HCT116 (cell line): ENCODE results near the gene ALDH1A2. TPM values are rescaled to one million over a fixed set of nuclear protein-coding genes. Genes with fewer than 3 reads are reported as not detected.

Experiments used
- ATAC-seq: fragments of 200-7000 bp; cut with Tn5 transposase; 2 replicates; pipeline ENCODE4 v1.9.1; 2020; ENCODE audit warnings: mild to moderate bottlenecking, moderate library complexity
- BruUV-seq: library from RNA; stranded (reverse); fragments of 400-500 nt; replicated peaks from 2 replicates; lab custom pipeline; 2021; lab: Mats Ljungman, UMichigan
- CTCF ChIA-PET: fragments of 300-600 bp; sonication (Branson Sonifier 250); formaldehyde crosslinking; loops from one replicate; lab custom pipeline; 2021; ENCODE audit warnings: antibody characterized with exemption; lab: Charles Lee
- POLR2A ChIA-PET: fragments of 300-600, 350-600 bp; sonication (Branson Sonifier 250); formaldehyde crosslinking; loops from one replicate; lab custom pipeline; 2021; ENCODE audit warnings: antibody characterized with exemption; lab: Charles Lee
- RAD21 ChIA-PET, 2 experiments: fragments of 300-600 bp; sonication (Branson Sonifier 250); formaldehyde crosslinking; loops; one replicate each; lab custom pipeline; 2023; ENCODE audit warnings: low total read pairs in 2 of 2; ENCODE audit not compliant: uncharacterized antibody in 2 of 2, unreplicated experiment in 2 of 2, low non-redundant PET in 1 of 2; lab: Charles Lee
- DNase-seq: peaks from one replicate; pipeline ENCODE4 v3.0.0-alpha.2; 2010; ENCODE audit warnings: low read depth, low spot score
- H2AFZ ChIP-seq: fragments of 200-600 bp; shearing (Covaris generic), sonication (generic); 2 replicates; pipeline ENCODE4 v1.6.1; 2017; ENCODE audit warnings: low read depth, mixed run types, mixed read lengths, antibody characterized with exemption, low read length; ENCODE audit not compliant: poor library complexity, severe bottlenecking
- H3K27ac ChIP-seq: 2 replicates; pipeline ENCODE4 v1.5.1; 2012; ENCODE audit warnings: low read depth, low read length
- H3K27me3 ChIP-seq: fragments of 200-600 bp; sonication (generic); 2 replicates; pipeline ENCODE4 v1.6.1; 2016; ENCODE audit warnings: mixed run types, low read length, mixed read lengths; ENCODE audit not compliant: insufficient read depth
- H3K36me3 ChIP-seq, 2 experiments: fragments of 200-500 bp in 1 of 2; fragments of 200-600 bp in 1 of 2; sonication (Bioruptor generic) in 1 of 2; sonication (generic) in 1 of 2; 2 replicates each; pipeline versions ENCODE4 v1.5.1 to v1.6.1; 2014 to 2016; ENCODE audit warnings: low read length in 2 of 2, inconsistent platforms in 1 of 2, mixed read lengths in 1 of 2, mixed run types in 1 of 2; ENCODE audit not compliant: insufficient read depth in 2 of 2, control insufficient read depth in 1 of 2
- H3K4me1 ChIP-seq, 2 experiments: fragments of 200-600 bp in 1 of 2; sonication (generic) in 1 of 2; 2 replicates each; pipeline versions ENCODE4 v1.5.1 to v1.6.1; 2012 to 2017; ENCODE audit warnings: low read length in 2 of 2, inconsistent platforms in 1 of 2, mild to moderate bottlenecking in 1 of 2, mixed read lengths in 1 of 2, mixed run types in 1 of 2, moderate library complexity in 1 of 2; ENCODE audit not compliant: insufficient read depth in 2 of 2, control insufficient read depth in 1 of 2
- H3K4me2 ChIP-seq: fragments of 200-600 bp; sonication (generic); 2 replicates; pipeline ENCODE4 v1.6.1; 2017; ENCODE audit warnings: mixed run types, low read length, mixed read lengths
- H3K4me3 ChIP-seq, 2 experiments: fragments of 200-600 bp in 1 of 2; sonication (generic) in 1 of 2; replicated peaks in 1 of 2; 2 replicates each; pipeline ENCODE4 v1.5.1; 2011 to 2016; ENCODE audit warnings: low read length in 2 of 2, control low read depth in 1 of 2, low read depth in 1 of 2, mild to moderate bottlenecking in 1 of 2, mixed read lengths in 1 of 2, mixed run types in 1 of 2
- H3K79me2 ChIP-seq: fragments of 200-600 bp; sonication (generic); 2 replicates; pipeline ENCODE4 v1.6.1; 2017; ENCODE audit warnings: mild to moderate bottlenecking, mixed run types, low read length, moderate library complexity, mixed read lengths; ENCODE audit not compliant: insufficient read depth
- H3K9ac ChIP-seq: fragments of 200-600 bp; sonication (generic); 2 replicates; pipeline ENCODE4 v1.6.1; 2016; ENCODE audit warnings: low read length, mixed read lengths
- H3K9me2 ChIP-seq: fragments of 200-600 bp; sonication (generic), shearing (Covaris generic); 2 replicates; pipeline ENCODE4 v1.6.1; 2017; ENCODE audit warnings: mixed run types, mild to moderate bottlenecking, moderate library complexity; ENCODE audit not compliant: insufficient read depth
- H3K9me3 ChIP-seq, 2 experiments: fragments of 200-500 bp in 1 of 2; fragments of 200-600 bp in 1 of 2; sonication (Bioruptor generic) in 1 of 2; sonication (generic) in 1 of 2; 2 replicates each; pipeline ENCODE4 v1.6.1; 2014 to 2017; ENCODE audit warnings: low read length in 2 of 2, mixed read lengths in 2 of 2, inconsistent platforms in 1 of 2, low read depth in 1 of 2, mild to moderate bottlenecking in 1 of 2, mixed run types in 1 of 2, moderate library complexity in 1 of 2; ENCODE audit not compliant: control insufficient read depth in 1 of 2, insufficient read depth in 1 of 2
- H4K20me1 ChIP-seq: fragments of 200-600 bp; sonication (generic), shearing (Covaris generic); 2 replicates; pipeline ENCODE4 v1.6.1; 2017; ENCODE audit warnings: mixed run types, mild to moderate bottlenecking, moderate library complexity; ENCODE audit not compliant: insufficient read depth
- CBX3 ChIP-seq: IDR thresholded peaks from 2 replicates; pipeline ENCODE4 v1.6.1; 2012; ENCODE audit warnings: low read depth
- CEBPB ChIP-seq: IDR thresholded peaks from 2 replicates; pipeline ENCODE4 v1.6.1; 2012; ENCODE audit warnings: low read depth
- EGR1 ChIP-seq: IDR thresholded peaks from 2 replicates; pipeline ENCODE4 v1.6.1; 2012; ENCODE audit warnings: low read depth
- ELF1 ChIP-seq: IDR thresholded peaks from 2 replicates; pipeline ENCODE4 v1.6.1; 2012; ENCODE audit warnings: low read depth, borderline replicate concordance
- EZH2 ChIP-seq: fragments of 200-600 bp; sonication (generic); IDR thresholded peaks from 2 replicates; pipeline ENCODE4 v1.6.1; 2017; ENCODE audit warnings: antibody characterized with exemption, mixed run types
- JUND ChIP-seq: IDR thresholded peaks from 2 replicates; pipeline ENCODE4 v1.6.1; 2012
- MAX ChIP-seq: IDR thresholded peaks from 2 replicates; pipeline ENCODE4 v1.6.1; 2012
- POLR2AphosphoS5 ChIP-seq: IDR thresholded peaks from 2 replicates; pipeline ENCODE4 v1.6.1; 2011; ENCODE audit warnings: mild to moderate bottlenecking, low read depth, low read length, moderate library complexity
- RAD21 ChIP-seq: IDR thresholded peaks from 2 replicates; pipeline ENCODE4 v1.6.1; 2012; ENCODE audit warnings: low read depth, mild to moderate bottlenecking
- SIN3A ChIP-seq: IDR thresholded peaks from 2 replicates; pipeline ENCODE4 v1.6.1; 2012; ENCODE audit warnings: low read depth
- SP1 ChIP-seq: IDR thresholded peaks from 2 replicates; pipeline ENCODE4 v1.6.1; 2012; ENCODE audit warnings: low read depth
- YY1 ChIP-seq: IDR thresholded peaks from 2 replicates; pipeline ENCODE4 v1.6.1; 2011; ENCODE audit warnings: low read length, low read depth, moderate library complexity, mild to moderate bottlenecking; ENCODE audit not compliant: insufficient replicate concordance; ENCODE audit errors: extremely low read depth
- ZBTB33 ChIP-seq: IDR thresholded peaks from 2 replicates; pipeline ENCODE4 v1.6.1; 2011; ENCODE audit warnings: mild to moderate bottlenecking, low read length, moderate library complexity; ENCODE audit not compliant: insufficient replicate concordance; ENCODE audit errors: extremely low read depth
- ZFX ChIP-seq: fragments of 450-650 bp; IDR thresholded peaks from 2 replicates; pipeline ENCODE4 v1.6.1; 2017
- intact Hi-C: fragments of 100-400 bp; cut with micrococcal nuclease; formaldehyde crosslinking; loops from 2 replicates; pipeline ENCODE4 v1.10.0; 2022
- total RNA-seq: library from RNA; stranded (reverse); gene quantifications from one replicate; pipeline ENCODE4 v1.2.1, GENCODE V29; 2021; ENCODE audit not compliant: unreplicated experiment
- TF ChIP-seq, protein P1 (sequence below), 3 experiments: fragments of 200-600 bp in 1 of 3; sonication (generic) in 1 of 3; IDR thresholded peaks in 2 of 3; conservative IDR thresholded peaks in 1 of 3; 2 replicates each; pipeline ENCODE4 v1.5.1; 2012 to 2017; ENCODE audit warnings: low read depth in 2 of 3, low read length in 2 of 3, antibody characterized with exemption in 1 of 3, borderline replicate concordance in 1 of 3, control low read depth in 1 of 3, mild to moderate bottlenecking in 1 of 3, mixed read lengths in 1 of 3, mixed run types in 1 of 3, moderate library complexity in 1 of 3; ENCODE audit not compliant: insufficient read depth in 1 of 3

Gene ALDH1A2
- total RNA-seq, 1 experiment from 2014 or later = 1.7 TPM

DNA sequence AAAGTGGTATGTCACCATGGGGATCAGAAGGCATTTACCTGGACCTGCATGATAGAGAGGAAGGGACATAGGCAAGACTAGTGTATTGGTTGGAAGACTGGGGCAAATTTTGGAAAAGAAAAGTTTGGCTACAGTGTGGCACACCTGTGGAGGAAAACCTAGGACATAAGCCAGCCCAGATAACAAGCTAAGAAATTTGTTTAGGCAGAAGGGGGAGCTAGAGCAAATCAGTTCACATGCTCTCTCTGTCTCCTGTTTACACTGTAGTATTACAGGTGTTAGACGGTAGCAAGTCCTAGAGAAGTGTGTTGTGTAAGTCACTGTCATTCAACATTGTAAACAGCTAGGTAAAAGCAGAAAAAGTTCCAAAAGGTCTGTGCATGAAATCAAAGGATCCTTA is 11.9 kb upstream of the ALDH1A2 start:
- H3K27me3 ChIP-seq = no peaks in the 10 kb centered on the region
- H3K9ac ChIP-seq = no peak overlapping the region
- no peak overlapping the region for H2AFZ ChIP-seq
- no peak overlapping the region for H3K4me3 ChIP-seq
- no peaks in the 10 kb centered on the region for H3K9me2 ChIP-seq
- BruUV-seq = no TSS peak
- ChIA-PET RAD21 (interaction anchor here (0.8 to 1.3 kb wide), 4 partner anchors 104 to 144 kb away, joined by 3 to 7 read pairs (median 4); no protein-coding TSS in a partner anchor), POLR2A (interaction anchor here (1.0 kb wide), 1 partner anchor 326 kb away, joined by 4 read pairs; no protein-coding TSS in a partner anchor), CTCF (interaction anchor here (0.7 to 2.0 kb wide), 11 partner anchors 9 to 329 kb away, joined by 3 to 22 read pairs (median 4); no protein-coding TSS in a partner anchor)
- H3K79me2 ChIP-seq = no peaks in the 10 kb centered on the region
- no peak overlapping the region for H3K4me2 ChIP-seq
- TF ChIP-seq CBX3 (no peak), RAD21 (peak; percentile 62)
- TF ChIP-seq, protein P1, sequence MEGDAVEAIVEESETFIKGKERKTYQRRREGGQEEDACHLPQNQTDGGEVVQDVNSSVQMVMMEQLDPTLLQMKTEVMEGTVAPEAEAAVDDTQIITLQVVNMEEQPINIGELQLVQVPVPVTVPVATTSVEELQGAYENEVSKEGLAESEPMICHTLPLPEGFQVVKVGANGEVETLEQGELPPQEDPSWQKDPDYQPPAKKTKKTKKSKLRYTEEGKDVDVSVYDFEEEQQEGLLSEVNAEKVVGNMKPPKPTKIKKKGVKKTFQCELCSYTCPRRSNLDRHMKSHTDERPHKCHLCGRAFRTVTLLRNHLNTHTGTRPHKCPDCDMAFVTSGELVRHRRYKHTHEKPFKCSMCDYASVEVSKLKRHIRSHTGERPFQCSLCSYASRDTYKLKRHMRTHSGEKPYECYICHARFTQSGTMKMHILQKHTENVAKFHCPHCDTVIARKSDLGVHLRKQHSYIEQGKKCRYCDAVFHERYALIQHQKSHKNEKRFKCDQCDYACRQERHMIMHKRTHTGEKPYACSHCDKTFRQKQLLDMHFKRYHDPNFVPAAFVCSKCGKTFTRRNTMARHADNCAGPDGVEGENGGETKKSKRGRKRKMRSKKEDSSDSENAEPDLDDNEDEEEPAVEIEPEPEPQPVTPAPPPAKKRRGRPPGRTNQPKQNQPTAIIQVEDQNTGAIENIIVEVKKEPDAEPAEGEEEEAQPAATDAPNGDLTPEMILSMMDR (IDR thresholded peaks at IDR 0.05 in 2 of 3, conservative IDR thresholded peaks at IDR 0.05 in 1 of 3; ENCODE audit: borderline replicate concordance in 1 of 3, insufficient read depth in 1 of 3, low read depth in 2 of 3, low read length in 2 of 3) = peak; percentile 29 to 52 (median 43); a peak in 5 of 6 replicates
- DNase-seq = peak; percentile 18
- intact Hi-C loops = loop anchor here (1.0 to 10.0 kb wide), 3 partner anchors 105 to 733 kb away; no protein-coding TSS in a partner anchor
- peak; percentile 90 for ATAC-seq
- no peaks in the 10 kb centered on the region for H3K9me3 ChIP-seq
- no peak overlapping the region for H3K27ac ChIP-seq
- no peaks in the 10 kb centered on the region for H3K4me1 ChIP-seq
- no peaks in the 10 kb centered on the region for H3K36me3 ChIP-seq
- H4K20me1 ChIP-seq = no peaks in the 10 kb centered on the region

GRCh38 chr15:58074452-58074851 is 8.9 kb upstream of the ALDH1A2 start:
- ChIA-PET POLR2A (no interaction called here), CTCF (no interaction called here), RAD21 (no interaction called here)
- H3K9me3 ChIP-seq = no peaks in the 10 kb centered on the region
- H3K27me3 ChIP-seq = no peaks in the 10 kb centered on the region
- H3K9me2 ChIP-seq = no peaks in the 10 kb centered on the region
- no peaks in the 10 kb centered on the region for H3K79me2 ChIP-seq
- H3K4me2 ChIP-seq = no peak overlapping the region
- H3K27ac ChIP-seq = no peak overlapping the region
- DNase-seq = no peak
- BruUV-seq = no TSS peak
- no peaks in the 10 kb centered on the region for H3K36me3 ChIP-seq
- no peak overlapping the region for H3K9ac ChIP-seq
- no peaks in the 10 kb centered on the region for H3K4me1 ChIP-seq
- H3K4me3 ChIP-seq = no peak overlapping the region
- no peak for ATAC-seq
- no peak overlapping the region for H2AFZ ChIP-seq
- H4K20me1 ChIP-seq = no peaks in the 10 kb centered on the region
- intact Hi-C loops = loop anchor here (10.0 kb wide), 2 partner anchors 430 to 730 kb away; no protein-coding TSS in a partner anchor
- TF ChIP-seq ZBTB33 (no peak), POLR2AphosphoS5 (no peak), YY1 (no peak), ZFX (no peak), JUND (no peak), SP1 (no peak), EGR1 (no peak), EZH2 (no peak), MAX (no peak), CEBPB (no peak), RAD21 (no peak), SIN3A (no peak), ELF1 (no peak)
